Activated T-cell treated with anti-CD3 and anti-CD28 coated beads for 24 hours (primary cell): ENCODE data around the gene BCAR1.

Experiments used
- DNase-seq: peaks from one replicate; pipeline ENCODE4 v3.0.0-alpha.2; 2020; ENCODE audit warnings: low read depth

BCAR1 gene

GRCh38 chr16:75203667-75204409, 47.6 kb downstream of the BCAR1 start:
- no peak for DNase-seq

GRCh38 chr16:75203096-75203495, 48.3 kb downstream of the BCAR1 start:
- DNase-seq = no peak

- no peak for DNase-seq
Observed at GRCh38 chr16:75202069-75202590, 49.3 kb downstream of the BCAR1 start.

- no peak for DNase-seq
Observed at GRCh38 chr16:75198135-75198600, 53.3 kb downstream of the BCAR1 start.

GRCh38 chr16:75197522-75198134, 53.8 kb downstream of the BCAR1 start:
- DNase-seq = no peak

- no peak for DNase-seq
Observed at GRCh38 chr16:75196836-75197235, 54.6 kb downstream of the BCAR1 start.

- DNase-seq = no peak
Observed at GRCh38 chr16:75195811-75196790, 55.3 kb downstream of the BCAR1 start.

GRCh38 chr16:75193730-75194444, 57.5 kb downstream of the BCAR1 start:
- DNase-seq = no peak

GRCh38 chr16:75193265-75193650, 58.2 kb downstream of the BCAR1 start:
- no peak for DNase-seq

- no peak for DNase-seq
Observed at GRCh38 chr16:75192606-75193264, 58.7 kb downstream of the BCAR1 start.

- no peak for DNase-seq
Observed at GRCh38 chr16:75189638-75190245, 61.7 kb downstream of the BCAR1 start.

GRCh38 chr16:75188832-75189477, 62.5 kb downstream of the BCAR1 start:
- DNase-seq = no peak

- DNase-seq = no peak
Observed at GRCh38 chr16:75181630-75182029, 69.8 kb downstream of the BCAR1 start.

- DNase-seq = no peak
Observed at GRCh38 chr16:75179208-75179607, 72.2 kb downstream of the BCAR1 start.
